ENCODE data around the gene MAPK14. TPM values are rescaled to one million over a fixed set of nuclear protein-coding genes. Genes with fewer than 3 reads are reported as not detected.
"Not testable (repeated sequence)": the region's sequence is repeated elsewhere in the genome, so short reads cannot be mapped to it uniquely, and the experiment has no call there.

The MAPK14 gene
- total RNA-seq, 3 donors from 2014 or later: 35.7 to 40.9 (median 38.7) TPM

GRCh38 chr6:36028088-36028876 is 674 bp downstream of the MAPK14 start:
- ATAC-seq (peak; percentile 24 to 33), DNase-seq (peak; percentile 29)
- peaks cover 15% of the 10 kb centered on the region for H3K27me3 Mint-ChIP-seq (ENCODE audit: low read depth)
- no peaks in the 10 kb centered on the region for H3K9me3 Mint-ChIP-seq
- H3K36me3 Mint-ChIP-seq (ENCODE audit: insufficient read depth): peaks cover 5% of the 10 kb centered on the region
- peaks cover 40% of the 10 kb centered on the region for H3K4me1 Mint-ChIP-seq (ENCODE audit: low read depth)
- peak overlapping the region; percentile 92 for H3K4me3 Mint-ChIP-seq

- H3K4me3 Mint-ChIP-seq: peak overlapping the region; percentile 92
- peak; percentile 71 for DNase-seq
- peaks cover 44% of the 10 kb centered on the region for H3K4me1 Mint-ChIP-seq (ENCODE audit: low read depth)
- peaks cover 10% of the 10 kb centered on the region for H3K27me3 Mint-ChIP-seq (ENCODE audit: low read depth)
- H3K9me3 Mint-ChIP-seq: no peaks in the 10 kb centered on the region
- peaks cover 5% of the 10 kb centered on the region for H3K36me3 Mint-ChIP-seq (ENCODE audit: insufficient read depth)
- peak; percentile 52 to 59 for ATAC-seq
Observed at GRCh38 chr6:36028877-36029324, 1.3 kb downstream of the MAPK14 start.

GRCh38 chr6:36029464-36029863 is 1.9 kb downstream of the MAPK14 start:
- Mint-ChIP-seq H3K27me3 (ENCODE audit: low read depth) (peaks cover 8% of the 10 kb centered on the region), H3K36me3 (ENCODE audit: insufficient read depth) (peaks cover 5% of the 10 kb centered on the region), H3K9me3 (no peaks in the 10 kb centered on the region), H3K4me3 (peak overlapping the region; percentile 92), H3K4me1 (ENCODE audit: low read depth) (peaks cover 50% of the 10 kb centered on the region)
- ATAC-seq (no peak), DNase-seq (no peak)

- H3K4me3 Mint-ChIP-seq: no peak overlapping the region
- H3K27me3 Mint-ChIP-seq (ENCODE audit: low read depth): no peaks in the 10 kb centered on the region
- no peaks in the 10 kb centered on the region for H3K9me3 Mint-ChIP-seq
- peaks cover 63% of the 10 kb centered on the region for H3K4me1 Mint-ChIP-seq (ENCODE audit: low read depth)
- DNase-seq (no peak), ATAC-seq (no peak)
- H3K36me3 Mint-ChIP-seq (ENCODE audit: insufficient read depth): peaks cover 10% of the 10 kb centered on the region
Observed at GRCh38 chr6:36032261-36032660, 4.7 kb downstream of the MAPK14 start.

GRCh38 chr6:36033144-36033543 is 5.5 kb downstream of the MAPK14 start:
- DNase-seq; H3K9me3 Mint-ChIP-seq; H3K27me3 Mint-ChIP-seq (ENCODE audit: low read depth); ATAC-seq: not testable (repeated sequence)
- peaks cover 11% of the 10 kb centered on the region for H3K36me3 Mint-ChIP-seq (ENCODE audit: insufficient read depth)
- peak overlapping the region; percentile 8 for H3K4me3 Mint-ChIP-seq
- peaks cover 70% of the 10 kb centered on the region for H3K4me1 Mint-ChIP-seq (ENCODE audit: low read depth)

GRCh38 chr6:36033935-36034334 is 6.3 kb downstream of the MAPK14 start:
- no peak overlapping the region for H3K4me3 Mint-ChIP-seq
- H3K9me3 Mint-ChIP-seq: no peaks in the 10 kb centered on the region
- H3K36me3 Mint-ChIP-seq (ENCODE audit: insufficient read depth): peaks cover 11% of the 10 kb centered on the region
- H3K4me1 Mint-ChIP-seq (ENCODE audit: low read depth): peaks cover 76% of the 10 kb centered on the region
- ATAC-seq (peak; percentile 88 to 89), DNase-seq (peak; percentile 29)
- no peaks in the 10 kb centered on the region for H3K27me3 Mint-ChIP-seq (ENCODE audit: low read depth)

- no peak for ATAC-seq
- H3K9me3 Mint-ChIP-seq: no peaks in the 10 kb centered on the region
Observed at GRCh38 chr6:36034441-36034840, 6.8 kb downstream of the MAPK14 start.

GRCh38 chr6:36035225-36035624 is 7.6 kb downstream of the MAPK14 start:
- H3K9me3 Mint-ChIP-seq: no peaks in the 10 kb centered on the region
- no peak overlapping the region for H3K4me3 Mint-ChIP-seq
- no peaks in the 10 kb centered on the region for H3K27me3 Mint-ChIP-seq (ENCODE audit: low read depth)
- DNase-seq (no peak), ATAC-seq (no peak)
- H3K4me1 Mint-ChIP-seq (ENCODE audit: low read depth): peaks cover 75% of the 10 kb centered on the region
- peaks cover 11% of the 10 kb centered on the region for H3K36me3 Mint-ChIP-seq (ENCODE audit: insufficient read depth)

More at GRCh38 chr6:36034441-36034840, 6.8 kb downstream of the MAPK14 start:
- no peak for DNase-seq
- no peak overlapping the region for H3K4me3 Mint-ChIP-seq
- peaks cover 77% of the 10 kb centered on the region for H3K4me1 Mint-ChIP-seq (ENCODE audit: low read depth)
- H3K27me3 Mint-ChIP-seq (ENCODE audit: low read depth): no peaks in the 10 kb centered on the region
- H3K36me3 Mint-ChIP-seq (ENCODE audit: insufficient read depth): peaks cover 11% of the 10 kb centered on the region

GRCh38 chr6:36038120-36038876 is 10.7 kb downstream of the MAPK14 start:
- Mint-ChIP-seq H3K27me3 (ENCODE audit: low read depth) (no peaks in the 10 kb centered on the region), H3K36me3 (ENCODE audit: insufficient read depth) (peaks cover 6% of the 10 kb centered on the region), H3K4me1 (ENCODE audit: low read depth) (peaks cover 72% of the 10 kb centered on the region), H3K4me3 (no peak overlapping the region), H3K9me3 (no peaks in the 10 kb centered on the region)
- no peak for DNase-seq
- no peak for ATAC-seq

- Mint-ChIP-seq H3K4me3 (no peak overlapping the region), H3K36me3 (ENCODE audit: insufficient read depth) (peaks cover 6% of the 10 kb centered on the region), H3K4me1 (ENCODE audit: low read depth) (peaks cover 66% of the 10 kb centered on the region), H3K27me3 (ENCODE audit: low read depth) (no peaks in the 10 kb centered on the region), H3K9me3 (no peaks in the 10 kb centered on the region)
- DNase-seq (no peak), ATAC-seq (no peak)
Observed at GRCh38 chr6:36039112-36039511, 11.5 kb downstream of the MAPK14 start.

GRCh38 chr6:36040958-36041357 is 13.3 kb downstream of the MAPK14 start:
- Mint-ChIP-seq H3K36me3 (ENCODE audit: insufficient read depth) (peaks cover 3% of the 10 kb centered on the region), H3K9me3 (no peaks in the 10 kb centered on the region), H3K4me1 (ENCODE audit: low read depth) (peaks cover 59% of the 10 kb centered on the region), H3K4me3 (no peak overlapping the region), H3K27me3 (ENCODE audit: low read depth) (no peaks in the 10 kb centered on the region)
- DNase-seq (no peak), ATAC-seq (no peak)

- Mint-ChIP-seq H3K27me3 (ENCODE audit: low read depth) (no peaks in the 10 kb centered on the region), H3K4me1 (ENCODE audit: low read depth) (peaks cover 56% of the 10 kb centered on the region), H3K4me3 (no peak overlapping the region), H3K9me3 (no peaks in the 10 kb centered on the region), H3K36me3 (ENCODE audit: insufficient read depth) (peaks cover 4% of the 10 kb centered on the region)
- DNase-seq: no peak
- no peak for ATAC-seq
Observed at GRCh38 chr6:36042618-36043260, 15.1 kb downstream of the MAPK14 start.

- H3K4me1 Mint-ChIP-seq (ENCODE audit: low read depth): peaks cover 11% of the 10 kb centered on the region
- no peaks in the 10 kb centered on the region for H3K27me3 Mint-ChIP-seq (ENCODE audit: low read depth)
- no peak overlapping the region for H3K4me3 Mint-ChIP-seq
- H3K36me3 Mint-ChIP-seq (ENCODE audit: insufficient read depth): peaks cover 4% of the 10 kb centered on the region
- ATAC-seq (no peak), DNase-seq (no peak)
- H3K9me3 Mint-ChIP-seq: no peaks in the 10 kb centered on the region
Observed at GRCh38 chr6:36049582-36049981, 22.0 kb downstream of the MAPK14 start.

- H3K4me3 Mint-ChIP-seq: no peak overlapping the region
Observed at GRCh38 chr6:36050305-36050704, 22.7 kb downstream of the MAPK14 start.

More at GRCh38 chr6:36050305-36050704, 22.7 kb downstream of the MAPK14 start:
- no peak for DNase-seq
- no peaks in the 10 kb centered on the region for H3K27me3 Mint-ChIP-seq (ENCODE audit: low read depth)
- peaks cover 4% of the 10 kb centered on the region for H3K36me3 Mint-ChIP-seq (ENCODE audit: insufficient read depth)
- no peak for ATAC-seq
- peaks cover 17% of the 10 kb centered on the region for H3K4me1 Mint-ChIP-seq (ENCODE audit: low read depth)
- no peaks in the 10 kb centered on the region for H3K9me3 Mint-ChIP-seq
